DMS153 treated with DMSO at 0.1 percent for 48 hours (cell line): ENCODE measurements around the gene CD81.
"Not testable (repeated sequence)": the region's sequence is repeated elsewhere in the genome, so short reads cannot be mapped to it uniquely, and the experiment has no call there.

Experiments
- DNase-seq: peaks from one replicate; lab custom pipeline; 2025; ENCODE audit not compliant: unreplicated experiment; lab: John Stamatoyannopoulos, UW

Gene CD81

DNA sequence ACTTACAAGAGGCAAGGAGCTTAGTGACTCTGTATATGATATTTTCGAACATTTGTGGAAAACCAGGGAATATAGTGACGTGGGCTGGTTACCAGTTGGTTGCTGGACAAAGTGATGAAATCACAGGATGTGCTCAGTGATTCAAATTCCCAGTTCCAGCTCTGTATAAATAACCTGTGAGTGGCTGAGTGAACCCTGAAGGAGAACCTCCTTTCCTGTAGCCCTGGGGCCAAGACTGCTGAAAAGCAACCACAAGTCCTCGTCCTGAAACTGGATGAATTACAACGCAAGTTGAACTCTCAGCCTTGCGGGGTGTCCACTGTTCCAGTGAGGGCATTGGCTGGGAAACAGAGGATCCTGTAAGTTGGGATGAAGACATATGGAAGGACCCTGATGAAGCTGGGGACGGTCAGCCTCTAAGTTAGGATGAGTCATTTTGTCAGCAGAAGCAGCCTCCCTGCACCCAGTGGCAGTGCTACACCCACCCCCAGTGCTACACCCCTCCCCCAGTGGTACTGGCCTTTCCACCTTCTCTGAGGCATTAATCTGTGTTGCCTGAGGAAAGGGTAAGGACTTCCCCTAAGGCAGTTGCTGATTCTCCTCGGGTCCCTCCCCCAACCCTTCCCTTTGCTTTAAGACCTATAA is 22.0 kb upstream of the CD81 start:
- DNase-seq, result no peak

DNA sequence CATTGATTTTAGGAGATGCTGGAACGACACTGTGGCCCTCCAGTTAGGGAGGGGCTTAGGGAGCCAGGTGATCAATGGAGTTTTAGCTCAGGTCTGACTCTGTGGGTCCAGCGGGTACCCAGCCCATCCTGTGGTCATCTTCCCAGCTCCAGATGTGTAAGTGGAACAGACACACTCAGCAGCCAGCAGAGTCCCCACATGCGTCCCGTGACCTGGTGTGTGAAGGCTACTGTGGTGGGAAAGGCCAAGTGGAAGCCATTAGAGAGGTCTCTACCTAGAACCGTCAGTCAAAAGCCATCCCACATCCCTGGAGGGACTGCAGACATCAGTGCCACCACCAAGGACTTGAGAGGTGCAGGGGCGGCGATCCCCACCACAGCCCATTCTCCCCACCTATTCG is 19.9 kb upstream of the CD81 start:
- no peak for DNase-seq

DNA sequence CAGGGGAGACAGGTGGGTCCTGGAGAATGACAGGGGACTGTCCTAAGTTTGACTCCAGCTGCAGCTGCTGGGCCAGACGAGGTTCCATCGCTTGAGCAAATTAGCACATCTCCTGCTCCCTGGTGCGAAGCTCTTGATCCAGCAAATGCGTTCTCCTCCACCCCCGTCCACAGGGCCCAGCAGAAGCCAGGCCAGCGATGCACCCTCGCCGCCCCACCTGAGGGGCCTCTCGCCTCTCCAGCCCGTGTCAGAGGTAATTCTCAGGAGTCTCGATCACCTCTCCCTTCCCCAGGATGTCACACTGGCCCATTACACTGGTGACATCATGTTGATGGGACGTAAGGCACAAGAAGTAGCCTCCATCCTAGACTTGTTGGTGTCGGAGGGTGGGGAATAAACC is 19.5 kb upstream of the CD81 start:
- DNase-seq, result not testable (repeated sequence)

DNA sequence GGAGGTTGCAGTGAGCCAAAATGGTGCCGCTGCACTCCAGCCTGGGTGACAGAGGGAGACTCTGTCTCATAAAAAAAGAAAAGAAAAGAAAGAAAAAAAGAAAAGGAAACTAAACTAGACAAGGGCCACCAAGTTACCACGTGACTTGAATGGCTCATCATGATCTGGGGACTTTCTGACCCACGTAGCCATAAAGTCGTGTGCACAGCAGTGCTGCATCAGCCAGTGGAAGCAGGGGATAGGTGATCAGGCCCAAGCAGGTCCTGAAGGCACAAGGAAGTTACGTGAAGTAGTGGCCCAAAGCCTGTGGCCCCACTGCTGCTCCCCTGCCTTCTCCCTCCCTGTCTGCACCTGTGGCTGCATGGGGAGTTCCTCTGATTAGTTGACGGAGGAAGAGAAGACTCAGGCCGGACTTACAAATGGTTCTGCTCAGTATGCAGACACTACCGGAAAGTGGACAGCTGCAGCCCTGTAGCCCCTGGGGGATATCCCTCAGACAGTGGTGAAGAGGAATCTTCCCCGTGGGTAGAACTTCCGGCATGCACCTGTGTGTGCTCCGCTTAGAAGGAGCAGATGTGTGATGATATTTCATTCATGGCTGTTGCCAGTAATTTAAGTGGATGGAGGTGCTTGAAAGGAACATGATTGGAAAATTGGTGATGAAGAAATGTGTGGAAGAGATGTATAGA is 18.2 kb upstream of the CD81 start:
- no peak for DNase-seq

DNA sequence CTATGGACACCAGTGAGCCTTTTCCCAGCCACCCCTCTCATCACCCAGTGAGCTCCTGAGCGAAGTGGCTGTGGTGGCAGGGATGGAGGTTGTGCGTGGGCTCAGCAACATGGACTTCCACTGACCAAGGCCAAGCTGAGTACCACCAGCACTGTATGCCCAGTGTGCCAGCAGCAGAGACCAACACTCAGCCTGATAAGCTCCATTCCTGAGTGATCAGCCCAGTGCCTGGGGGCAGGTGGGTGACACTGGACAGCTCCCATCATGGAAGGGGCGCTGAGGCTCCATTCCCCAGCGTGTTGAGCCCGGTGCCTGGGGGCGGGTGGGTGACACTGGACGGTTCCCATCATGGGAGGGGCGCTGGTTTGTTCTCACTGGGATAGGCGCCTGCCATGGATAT is 17.6 kb upstream of the CD81 start:
- no peak for DNase-seq

DNA sequence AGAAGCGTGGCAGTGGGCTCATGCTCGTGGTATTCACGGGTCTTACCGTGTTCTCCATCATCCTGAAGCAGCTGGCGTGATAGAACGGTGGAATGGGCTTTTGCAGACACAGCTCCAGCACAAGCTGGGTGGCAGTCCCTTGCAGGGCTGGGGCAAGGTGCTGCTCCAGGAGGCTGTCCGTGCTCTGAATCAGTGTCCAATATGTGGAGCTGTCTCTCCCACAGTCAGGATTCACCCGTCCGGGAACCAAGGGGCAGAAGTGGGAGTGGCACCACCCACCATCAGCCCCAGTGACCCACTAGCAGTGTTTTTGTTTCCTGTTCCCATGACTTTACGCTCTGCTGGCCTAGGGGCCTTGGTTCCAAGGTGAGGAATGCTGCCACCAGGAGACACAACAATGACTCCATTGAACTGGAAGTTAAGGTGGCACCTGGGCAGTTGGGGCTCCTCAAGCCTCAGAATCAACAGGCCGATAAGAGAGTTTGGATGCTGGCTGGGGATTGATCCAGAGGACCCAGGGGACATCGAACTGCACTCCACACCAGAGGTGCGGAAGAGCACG is 16.9 kb upstream of the CD81 start:
- DNase-seq, result no peak

DNA sequence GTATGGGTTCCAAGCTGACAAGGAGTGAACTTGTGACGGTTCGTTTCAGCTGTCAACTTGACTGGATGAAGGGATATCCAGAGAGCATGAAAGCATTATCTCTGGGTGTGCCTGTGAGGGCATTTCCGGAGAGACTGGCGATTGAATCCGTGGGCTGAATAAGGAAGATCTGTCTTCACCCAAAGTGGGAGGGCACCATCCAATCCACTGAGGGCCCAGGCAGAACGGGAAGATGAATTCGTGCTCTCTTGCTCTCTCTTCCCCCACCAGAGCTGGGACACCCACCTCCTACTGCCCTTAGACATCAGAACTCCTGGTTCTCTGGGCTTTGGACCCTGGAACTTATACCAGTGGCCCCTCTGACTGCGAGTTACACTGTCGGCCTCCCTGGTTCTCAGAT is 15.5 kb upstream of the CD81 start:
- no peak for DNase-seq

DNA sequence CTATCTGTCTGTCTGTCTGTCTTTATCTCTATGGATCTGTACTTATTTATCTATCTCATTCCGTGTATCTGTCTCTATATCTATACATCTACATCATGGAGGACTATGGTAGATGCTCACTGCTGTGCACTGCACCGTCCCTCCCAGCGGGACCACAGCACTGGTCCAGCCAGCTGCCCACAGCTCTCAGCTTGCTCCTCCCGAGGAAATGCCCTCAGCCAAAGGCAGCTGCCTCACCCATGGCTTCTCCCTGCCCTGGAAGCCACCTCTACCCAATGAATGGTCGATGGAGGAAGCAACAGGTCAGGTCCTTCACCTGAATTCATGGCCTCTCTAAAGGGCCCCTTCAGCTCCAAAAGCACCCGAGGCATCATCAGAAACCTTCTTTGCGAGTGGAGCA is 14.7 kb upstream of the CD81 start:
- no peak for DNase-seq

DNA sequence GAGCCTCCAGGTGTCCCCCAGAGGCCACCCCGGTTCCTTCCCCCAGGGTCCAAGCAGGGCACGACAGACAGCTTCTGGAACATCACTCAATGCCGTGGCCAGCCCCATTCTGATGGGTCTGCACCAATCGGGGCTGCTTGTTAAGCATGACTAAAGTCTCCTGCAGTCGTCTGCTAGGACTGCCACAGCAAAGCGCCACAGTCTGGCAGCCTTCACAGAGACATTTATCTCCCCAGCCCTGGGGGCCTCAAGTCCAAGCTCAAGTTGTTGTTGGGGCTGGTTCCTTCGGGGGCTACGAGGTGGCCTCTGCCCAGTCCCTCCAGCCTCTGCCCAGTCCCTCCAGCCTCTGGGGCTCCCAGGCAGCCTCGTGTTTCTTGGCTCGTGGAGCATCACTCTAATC is 14.0 kb upstream of the CD81 start:
- DNase-seq, result no peak

DNA sequence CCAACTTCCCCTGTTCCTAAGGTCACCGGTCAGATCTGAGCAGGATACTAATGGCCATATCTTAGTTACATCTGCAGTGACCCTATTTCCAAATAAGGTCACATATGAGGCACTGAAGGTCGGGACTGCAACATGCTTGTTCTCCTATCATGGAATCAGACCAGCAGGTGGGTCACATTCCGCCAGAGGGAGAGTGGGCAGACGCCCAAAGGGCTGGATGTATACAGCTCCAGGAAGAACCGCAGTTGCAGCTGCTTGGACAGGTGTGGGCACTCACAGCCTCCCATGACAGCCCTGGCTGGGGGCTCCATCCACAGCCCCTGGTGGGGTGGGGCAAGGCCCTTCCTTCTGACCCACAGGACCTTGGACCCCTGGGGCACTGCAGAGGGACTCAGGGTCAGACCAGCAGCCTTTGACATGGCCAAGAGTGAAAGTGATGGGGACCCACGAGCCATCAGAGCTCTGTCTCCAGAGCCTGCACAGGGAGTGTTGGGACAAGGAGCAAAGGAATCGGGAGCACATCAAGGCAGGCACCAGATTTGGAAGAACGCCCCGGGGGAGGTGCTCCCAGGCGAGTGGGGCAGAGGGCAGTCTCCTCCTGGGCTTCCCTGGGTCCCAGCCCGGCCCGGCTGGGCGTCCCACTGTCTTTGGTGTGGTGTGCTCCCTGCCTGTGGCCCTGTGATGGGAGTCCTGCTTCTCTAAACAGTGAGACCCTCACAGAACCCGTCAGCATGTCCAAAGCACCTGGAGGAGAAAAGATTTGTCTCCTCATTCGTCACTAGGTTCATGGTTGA is 13.3 kb upstream of the CD81 start:
- DNase-seq, result no peak

DNA sequence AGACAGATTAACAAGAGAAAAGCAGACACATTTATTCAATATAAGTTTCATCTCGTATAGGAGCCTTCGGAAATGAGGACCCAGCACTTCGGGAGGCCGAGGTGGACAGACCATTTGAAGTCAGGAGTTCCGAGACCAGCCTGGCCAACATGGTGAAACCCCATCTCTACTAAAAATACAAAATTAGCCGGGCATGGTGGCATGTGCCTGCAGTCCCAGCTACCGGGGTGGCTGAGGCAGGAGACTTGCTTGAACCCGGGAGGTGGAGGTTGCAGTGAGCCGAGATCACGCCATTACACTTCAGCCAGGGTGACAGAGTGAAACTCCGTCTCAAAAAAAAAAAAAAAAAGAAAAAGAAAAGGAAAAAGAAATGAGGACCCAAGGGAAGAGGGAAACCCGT is 12.7 kb upstream of the CD81 start:
- not testable (repeated sequence) for DNase-seq

DNA sequence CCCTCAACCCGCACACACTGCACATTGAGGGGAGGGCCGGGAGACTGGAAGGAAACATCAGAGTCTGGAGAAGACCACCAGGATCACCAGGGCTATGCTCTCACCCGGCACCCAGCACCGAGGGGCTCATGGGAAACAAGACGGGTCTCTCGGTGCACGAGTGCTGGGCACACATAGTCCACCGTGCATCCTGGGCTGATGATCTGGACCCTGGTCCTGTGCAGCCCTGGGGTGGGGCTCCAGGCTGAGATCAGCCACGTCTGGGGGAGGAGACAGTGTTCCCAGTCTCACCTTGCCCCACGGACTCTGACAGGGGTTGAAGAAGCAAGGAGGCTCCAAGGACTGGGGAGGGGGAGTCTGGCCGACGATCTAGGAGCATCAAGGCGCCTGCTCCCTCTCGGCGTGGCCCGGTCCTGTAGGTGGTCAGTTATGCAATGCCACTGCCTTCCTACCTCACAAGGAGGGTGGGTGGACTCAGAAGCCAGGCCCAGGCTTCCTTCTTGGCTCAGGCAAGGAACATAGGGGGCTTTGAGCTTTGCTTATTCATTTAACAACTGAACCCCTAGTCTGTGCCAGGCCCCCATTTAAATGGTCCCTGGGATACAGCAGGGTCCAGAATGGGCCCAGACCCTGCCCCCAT is 11.4 kb upstream of the CD81 start:
- no peak for DNase-seq

DNA sequence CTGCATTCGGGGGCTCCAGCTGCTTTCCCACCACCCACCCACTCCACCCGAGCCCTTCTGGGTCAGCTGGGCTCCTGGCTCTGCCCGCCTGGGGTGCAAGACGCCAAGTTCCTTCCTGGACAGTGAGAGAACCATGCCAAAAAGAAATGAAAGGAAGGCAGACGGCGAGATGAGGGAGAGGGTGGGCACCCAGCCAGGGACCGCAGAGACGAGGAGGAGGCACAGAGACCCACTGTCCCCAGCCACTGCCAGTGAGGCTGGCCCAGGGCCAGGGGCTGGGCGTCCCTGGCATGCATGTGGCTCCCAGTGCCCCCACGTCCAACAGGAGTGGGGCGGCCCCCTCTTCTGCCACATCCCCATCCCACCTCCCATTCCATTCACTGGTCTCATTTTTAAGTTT is 10.8 kb upstream of the CD81 start:
- no peak for DNase-seq

DNA sequence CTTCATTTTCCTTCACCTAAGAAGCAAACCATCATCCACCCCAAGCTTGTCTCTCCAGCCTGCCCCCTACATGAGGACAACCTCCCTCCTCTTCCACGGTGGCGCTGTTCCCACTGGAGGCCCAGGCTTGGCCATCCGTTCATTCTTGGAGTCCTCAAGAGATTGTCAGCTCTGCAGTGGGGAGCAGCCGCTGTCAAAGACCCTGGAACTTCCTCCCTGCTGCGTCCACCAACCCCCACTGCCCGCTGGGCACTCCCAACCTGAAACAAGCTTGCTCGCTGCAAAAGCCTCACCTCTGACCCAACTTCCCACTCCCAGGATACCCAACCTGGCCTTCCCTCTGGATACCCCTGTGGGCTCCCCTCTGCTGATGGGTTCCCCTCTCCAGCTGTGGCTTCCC is 10.4 kb upstream of the CD81 start:
- no peak for DNase-seq

DNA sequence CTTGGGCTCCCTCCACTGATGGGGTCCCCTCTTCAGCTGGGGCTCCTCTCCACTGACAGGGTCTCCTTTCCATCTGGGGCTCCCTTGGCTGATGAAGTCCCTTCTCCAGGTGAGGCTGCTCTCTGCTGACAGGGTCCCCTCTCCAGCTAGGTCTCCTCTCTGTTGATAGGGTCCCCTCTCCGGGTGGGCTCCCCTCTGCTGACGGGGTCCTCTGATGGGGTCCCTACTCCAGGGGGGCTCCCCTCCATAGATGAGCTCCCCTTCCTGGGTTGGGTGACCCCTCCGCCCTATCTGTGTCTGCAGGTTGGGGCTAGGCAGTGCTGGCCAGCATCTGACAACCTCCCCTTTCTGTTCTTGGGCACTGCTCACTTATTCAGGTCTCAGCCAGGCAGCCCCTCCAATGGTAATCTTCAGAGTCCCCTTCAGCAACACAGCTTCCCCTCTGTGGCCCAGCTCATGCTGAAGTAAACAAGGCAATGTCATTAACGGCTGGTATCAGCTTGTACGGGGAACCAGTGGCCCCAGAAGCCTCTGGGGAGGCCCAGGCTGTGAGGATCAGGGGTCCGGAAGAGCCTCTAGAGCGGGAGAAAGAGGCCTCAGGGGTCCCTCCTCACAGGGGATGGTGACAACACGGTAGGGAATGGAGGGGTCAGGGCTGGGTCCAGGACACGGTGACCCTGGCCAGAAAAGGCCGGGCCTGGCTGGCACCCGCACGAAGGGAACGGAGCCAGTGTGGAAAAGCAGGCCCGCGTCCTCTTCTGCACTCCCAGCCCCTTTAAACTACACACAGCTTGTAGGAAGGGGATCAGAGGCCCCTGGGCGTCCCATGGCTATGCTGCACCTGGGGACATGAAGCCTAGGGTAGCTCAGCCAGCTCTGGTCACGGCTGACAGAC is 9.6 kb upstream of the CD81 start:
- no peak for DNase-seq

DNA sequence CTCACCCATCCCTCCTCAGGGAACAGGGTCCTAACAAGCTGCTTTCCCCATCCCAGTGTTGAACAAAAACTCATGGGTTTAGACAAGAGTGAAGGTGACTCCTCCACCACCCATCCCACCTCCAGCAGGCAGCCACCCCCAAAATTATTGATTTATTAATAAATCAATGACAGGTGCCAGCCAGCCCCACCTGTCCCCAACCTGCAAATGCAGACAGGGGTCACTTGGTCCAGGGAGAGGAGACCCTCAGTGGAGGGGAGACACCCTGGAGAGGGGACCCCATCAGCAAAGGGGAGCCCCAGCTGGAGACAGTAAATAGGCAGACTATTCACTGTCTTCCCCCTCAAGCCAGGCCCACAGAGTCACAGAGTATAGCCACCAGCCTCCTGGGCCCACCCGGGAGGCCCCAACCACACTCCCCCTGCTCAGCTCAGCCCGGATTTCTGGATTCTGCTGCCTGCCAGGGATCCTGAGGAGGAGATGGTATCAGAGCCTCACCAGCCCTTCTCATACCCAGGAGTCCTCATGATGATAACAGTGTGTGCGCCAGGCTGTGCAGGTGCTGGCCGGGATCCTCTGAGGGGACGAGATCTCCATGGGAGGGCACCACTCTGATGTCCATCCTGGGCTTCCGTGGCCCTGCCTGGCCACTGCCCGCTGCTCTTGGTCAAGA is 8.8 kb upstream of the CD81 start:
- no peak for DNase-seq

DNA sequence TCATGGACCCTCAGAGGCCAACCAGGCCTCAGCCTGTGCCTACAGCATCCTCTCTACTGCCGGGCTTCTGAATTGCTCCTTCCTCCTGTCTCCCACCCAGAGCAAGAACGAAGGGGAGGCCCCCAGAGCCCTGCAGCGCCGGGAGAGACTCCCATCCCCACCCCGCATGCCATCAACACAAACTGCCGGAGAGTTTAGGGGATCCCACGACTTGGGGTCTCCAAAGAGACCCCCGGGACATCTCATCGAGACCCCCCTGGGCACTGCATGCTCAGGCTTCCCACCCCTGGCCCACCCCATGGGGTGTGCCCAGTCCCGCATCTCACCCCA is 8.3 kb upstream of the CD81 start:
- no peak for DNase-seq

DNA sequence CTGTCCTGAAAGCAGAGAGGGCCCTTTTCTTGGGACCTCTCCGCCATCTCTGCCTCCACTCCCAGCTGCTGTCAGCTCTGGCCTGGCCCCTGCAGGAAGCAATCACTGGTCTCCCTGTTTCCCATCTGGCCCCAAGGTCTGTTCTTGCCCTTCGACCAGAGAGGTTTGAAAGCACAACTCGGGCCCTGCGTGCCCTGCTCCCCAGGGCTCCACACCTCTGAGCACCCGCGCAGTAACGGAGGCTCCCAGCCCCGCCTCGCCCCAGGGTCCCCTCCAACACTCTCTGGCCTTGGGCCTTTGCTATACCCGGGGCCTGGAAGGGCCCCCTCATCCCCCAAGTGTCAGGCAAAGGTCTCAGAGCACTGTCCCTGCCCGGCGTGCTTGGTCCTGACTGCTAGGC is 7.8 kb upstream of the CD81 start:
- DNase-seq, result no peak

DNA sequence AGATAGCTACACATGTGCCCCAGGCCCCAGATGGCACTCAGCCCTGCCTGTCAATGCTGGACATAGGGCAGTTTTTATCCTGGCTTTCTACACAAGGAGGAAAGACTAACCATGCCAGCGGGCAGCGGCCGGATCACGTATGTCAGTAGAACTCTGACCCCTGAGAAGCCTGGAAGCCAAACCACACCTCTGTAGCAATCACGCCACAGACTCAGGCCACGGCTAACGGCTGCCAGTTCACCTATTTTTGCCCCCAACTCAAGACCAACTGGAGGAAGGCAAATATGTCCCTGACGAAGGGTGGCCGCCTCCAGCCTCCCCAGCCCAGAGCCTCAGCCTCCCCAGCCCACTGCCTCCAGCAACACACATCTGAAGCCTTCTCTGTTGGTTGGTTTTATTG is 7.2 kb upstream of the CD81 start:
- no peak for DNase-seq
